NCI-H1436 (cell line): ENCODE data around the gene PDE6A.

Experiments
- DNase-seq: peaks from one replicate; lab custom pipeline; 2025; lab: John Stamatoyannopoulos, UW

The PDE6A gene

GRCh38 chr5:149837680-149838269 is 106.8 kb downstream of the PDE6A start:
- peak; percentile 46 for DNase-seq

GRCh38 chr5:149836451-149837139 is 108.0 kb downstream of the PDE6A start:
- DNase-seq: no peak

GRCh38 chr5:149834246-149834855 is 110.2 kb downstream of the PDE6A start:
- peak; percentile 58 for DNase-seq

- DNase-seq: no peak
These were observed 111.3 kb downstream of the PDE6A start for GRCh38 chr5:149833116-149833827.

- DNase-seq: no peak
These were observed 112.0 kb downstream of the PDE6A start for GRCh38 chr5:149832636-149833035.

- DNase-seq: no peak
These were observed 113.1 kb downstream of the PDE6A start for GRCh38 chr5:149831492-149831891.

GRCh38 chr5:149830579-149830978 is 114.0 kb downstream of the PDE6A start:
- no peak for DNase-seq

GRCh38 chr5:149829954-149830353 is 114.6 kb downstream of the PDE6A start:
- no peak for DNase-seq

GRCh38 chr5:149828161-149829011 is 116.2 kb downstream of the PDE6A start:
- peak; percentile 76 for DNase-seq

GRCh38 chr5:149827546-149827945 is 117.0 kb downstream of the PDE6A start:
- no peak for DNase-seq

- no peak for DNase-seq
These were observed 117.5 kb downstream of the PDE6A start for GRCh38 chr5:149827086-149827485.

- no peak for DNase-seq
These were observed 118.0 kb downstream of the PDE6A start for GRCh38 chr5:149826574-149826973.

- DNase-seq: no peak
These were observed 119.7 kb downstream of the PDE6A start for GRCh38 chr5:149824846-149825245.

GRCh38 chr5:149824120-149824519 is 120.5 kb downstream of the PDE6A start:
- DNase-seq: no peak

GRCh38 chr5:149823375-149823774 is 121.2 kb downstream of the PDE6A start:
- no peak for DNase-seq

GRCh38 chr5:149822301-149822700 is 122.3 kb downstream of the PDE6A start:
- no peak for DNase-seq

- DNase-seq: no peak
These were observed 123.8 kb downstream of the PDE6A start for GRCh38 chr5:149820536-149821510.

- DNase-seq: no peak
These were observed 124.6 kb downstream of the PDE6A start for GRCh38 chr5:149820012-149820411.

- no peak for DNase-seq
These were observed 126.5 kb downstream of the PDE6A start for GRCh38 chr5:149818116-149818515.

- no peak for DNase-seq
These were observed 127.0 kb downstream of the PDE6A start for GRCh38 chr5:149817539-149818060.
